Endothelial cell (in vitro differentiated cells): Measurements from ENCODE around the gene CCDC190. TPM values are rescaled to one million over a fixed set of nuclear protein-coding genes. Genes with fewer than 3 reads are reported as not detected.

ENCODE experiments used
- DNase-seq: peaks from one replicate; pipeline ENCODE4 v3.0.0; 2021; ENCODE audit warnings: low spot score
- H3K27ac Mint-ChIP-seq: one replicate; pipeline ENCODE4 v1.8.0; 2021; ENCODE audit warnings: mixed read lengths, inconsistent platforms; ENCODE audit not compliant: unreplicated experiment
- H3K27me3 Mint-ChIP-seq: one replicate; pipeline ENCODE4 v1.8.0; 2021; ENCODE audit warnings: mild to moderate bottlenecking, moderate library complexity, mixed read lengths, inconsistent platforms; ENCODE audit not compliant: unreplicated experiment
- H3K36me3 Mint-ChIP-seq: one replicate; pipeline ENCODE4 v1.8.0; 2021; ENCODE audit warnings: mild to moderate bottlenecking, low read depth, mixed read lengths, inconsistent platforms; ENCODE audit not compliant: unreplicated experiment
- H3K4me1 Mint-ChIP-seq: one replicate; pipeline ENCODE4 v1.8.0; 2021; ENCODE audit warnings: mild to moderate bottlenecking, mixed read lengths, inconsistent platforms; ENCODE audit not compliant: unreplicated experiment
- H3K4me3 Mint-ChIP-seq: one replicate; pipeline ENCODE4 v1.8.0; 2021; ENCODE audit warnings: mild to moderate bottlenecking, mixed read lengths, inconsistent platforms; ENCODE audit not compliant: unreplicated experiment
- H3K9me3 Mint-ChIP-seq: one replicate; pipeline ENCODE4 v1.8.0; 2021; ENCODE audit warnings: mixed read lengths, inconsistent platforms; ENCODE audit not compliant: unreplicated experiment
- total RNA-seq: library from RNA; stranded (reverse); fragmentation: NEBNext Ultra II Directional; extraction: Animal tissue kit (Norgen Biotek cat#: 25700); gene quantifications from one replicate; pipeline ENCODE4 v1.2.1, GENCODE V29; 2021; ENCODE audit not compliant: unreplicated experiment
- TF ChIP-seq, protein P1 (sequence below): fragments of 200-600 bp; sonication (generic); IDR thresholded peaks from one replicate; pipeline ENCODE4 v1.5.0; 2021; ENCODE audit warnings: antibody characterized with exemption; ENCODE audit not compliant: unreplicated experiment

The CCDC190 gene
- total RNA-seq, 1 donor from 2014 or later, result not detected

DNA sequence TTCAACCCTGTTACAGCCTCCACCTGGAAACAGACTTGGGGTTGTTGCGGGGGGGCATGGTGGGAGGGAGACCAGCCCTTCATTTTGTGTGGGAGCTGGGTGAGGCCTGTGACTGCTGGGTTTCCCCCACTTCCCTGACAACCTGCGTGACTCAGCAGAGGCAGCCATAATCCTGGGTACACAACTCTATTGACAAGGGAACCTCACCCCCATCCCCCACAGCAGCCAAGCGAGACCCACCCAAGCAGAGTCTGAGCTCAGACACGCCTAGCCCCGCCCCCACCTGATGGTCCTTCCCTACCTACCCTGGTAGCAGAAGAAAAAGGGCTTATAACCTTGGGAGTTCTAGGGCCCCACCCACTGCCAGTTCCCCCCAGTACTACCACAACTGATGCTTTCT lies 8.0 kb upstream of the CCDC190 start:
- H3K9me3 Mint-ChIP-seq, result no peaks in the 10 kb centered on the region
- no peaks in the 10 kb centered on the region for H3K4me1 Mint-ChIP-seq
- TF ChIP-seq, protein P1, sequence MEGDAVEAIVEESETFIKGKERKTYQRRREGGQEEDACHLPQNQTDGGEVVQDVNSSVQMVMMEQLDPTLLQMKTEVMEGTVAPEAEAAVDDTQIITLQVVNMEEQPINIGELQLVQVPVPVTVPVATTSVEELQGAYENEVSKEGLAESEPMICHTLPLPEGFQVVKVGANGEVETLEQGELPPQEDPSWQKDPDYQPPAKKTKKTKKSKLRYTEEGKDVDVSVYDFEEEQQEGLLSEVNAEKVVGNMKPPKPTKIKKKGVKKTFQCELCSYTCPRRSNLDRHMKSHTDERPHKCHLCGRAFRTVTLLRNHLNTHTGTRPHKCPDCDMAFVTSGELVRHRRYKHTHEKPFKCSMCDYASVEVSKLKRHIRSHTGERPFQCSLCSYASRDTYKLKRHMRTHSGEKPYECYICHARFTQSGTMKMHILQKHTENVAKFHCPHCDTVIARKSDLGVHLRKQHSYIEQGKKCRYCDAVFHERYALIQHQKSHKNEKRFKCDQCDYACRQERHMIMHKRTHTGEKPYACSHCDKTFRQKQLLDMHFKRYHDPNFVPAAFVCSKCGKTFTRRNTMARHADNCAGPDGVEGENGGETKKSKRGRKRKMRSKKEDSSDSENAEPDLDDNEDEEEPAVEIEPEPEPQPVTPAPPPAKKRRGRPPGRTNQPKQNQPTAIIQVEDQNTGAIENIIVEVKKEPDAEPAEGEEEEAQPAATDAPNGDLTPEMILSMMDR, result no peak
- no peak for DNase-seq
- no peak overlapping the region for H3K4me3 Mint-ChIP-seq
- no peak overlapping the region for H3K27ac Mint-ChIP-seq
- no peaks in the 10 kb centered on the region for H3K36me3 Mint-ChIP-seq
- H3K27me3 Mint-ChIP-seq, result no peaks in the 10 kb centered on the region

DNA sequence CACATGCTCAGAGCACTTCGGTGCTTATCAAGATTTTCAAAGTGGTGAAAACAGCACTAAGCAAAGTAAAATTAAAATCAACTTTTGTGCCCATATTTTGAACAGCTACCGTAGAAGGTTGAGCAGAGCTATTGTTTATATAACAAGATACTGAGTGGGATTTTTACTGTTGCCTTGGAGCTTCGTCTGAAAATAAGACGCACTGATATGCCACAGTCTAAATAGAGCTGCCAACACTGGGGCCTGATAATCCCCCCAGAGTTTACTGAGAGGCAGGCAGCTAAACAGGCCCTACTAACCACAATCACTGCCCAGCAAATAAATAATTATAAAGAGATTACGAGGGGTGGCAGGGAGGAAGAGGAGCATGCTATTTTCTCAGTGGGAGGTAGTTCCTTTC lies 650 bp upstream of the CCDC190 start:
- Mint-ChIP-seq H3K27ac (no peak overlapping the region), H3K36me3 (no peaks in the 10 kb centered on the region), H3K9me3 (no peaks in the 10 kb centered on the region), H3K27me3 (peaks cover 1% of the 10 kb centered on the region), H3K4me3 (no peak overlapping the region), H3K4me1 (peaks cover 3% of the 10 kb centered on the region)
- no peak for DNase-seq
- TF ChIP-seq, protein P1, result no peak

DNA sequence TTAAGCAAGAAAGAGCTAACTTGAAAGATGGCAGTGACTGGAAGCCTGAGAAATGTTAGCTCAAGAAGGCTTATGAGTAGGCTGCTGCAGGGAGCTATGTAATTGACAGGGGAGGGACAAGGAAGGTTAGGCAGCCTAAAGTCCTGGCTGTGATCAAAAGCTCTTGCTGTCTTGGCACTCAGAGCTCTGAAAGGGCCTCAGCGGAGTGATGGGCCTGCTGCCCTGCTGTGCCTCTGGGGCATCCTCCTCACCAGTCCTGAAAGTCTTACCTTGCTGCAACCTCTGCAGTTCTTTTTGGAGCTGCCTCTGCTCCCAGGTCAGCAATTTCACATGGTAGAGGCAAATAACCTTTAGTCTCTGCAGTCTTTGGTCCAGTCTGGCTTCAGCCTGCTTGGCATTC lies 1.8 kb downstream of the CCDC190 start:
- no peak overlapping the region for H3K27ac Mint-ChIP-seq
- TF ChIP-seq, protein P1, result no peak
- no peak overlapping the region for H3K4me3 Mint-ChIP-seq
- no peaks in the 10 kb centered on the region for H3K36me3 Mint-ChIP-seq
- peaks cover 3% of the 10 kb centered on the region for H3K4me1 Mint-ChIP-seq
- H3K27me3 Mint-ChIP-seq, result peaks cover 4% of the 10 kb centered on the region
- no peaks in the 10 kb centered on the region for H3K9me3 Mint-ChIP-seq
- no peak for DNase-seq

DNA sequence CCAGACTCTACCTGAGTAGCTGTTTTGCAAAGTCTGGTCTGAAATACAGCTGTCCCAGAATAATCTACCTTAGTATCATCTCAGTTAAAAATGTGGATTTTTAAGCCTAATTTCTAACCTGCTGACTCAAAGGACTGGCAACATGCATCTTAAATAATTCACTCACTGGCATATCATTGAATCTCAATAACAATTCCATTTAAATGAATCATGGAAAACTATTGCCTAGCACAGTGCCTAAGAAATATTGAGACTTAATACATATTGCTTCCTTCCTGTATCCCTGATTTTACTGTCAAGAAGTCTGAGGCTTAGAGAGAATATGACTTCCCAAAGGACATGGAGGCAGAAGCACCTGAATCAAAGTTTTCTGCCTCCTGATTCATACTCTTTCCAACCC lies 3.1 kb downstream of the CCDC190 start:
- H3K27me3 Mint-ChIP-seq, result peaks cover 4% of the 10 kb centered on the region
- no peak for DNase-seq
- no peak overlapping the region for H3K27ac Mint-ChIP-seq
- no peaks in the 10 kb centered on the region for H3K9me3 Mint-ChIP-seq
- H3K36me3 Mint-ChIP-seq, result no peaks in the 10 kb centered on the region
- H3K4me3 Mint-ChIP-seq, result no peak overlapping the region
- peaks cover 3% of the 10 kb centered on the region for H3K4me1 Mint-ChIP-seq
- TF ChIP-seq, protein P1, result no peak

DNA sequence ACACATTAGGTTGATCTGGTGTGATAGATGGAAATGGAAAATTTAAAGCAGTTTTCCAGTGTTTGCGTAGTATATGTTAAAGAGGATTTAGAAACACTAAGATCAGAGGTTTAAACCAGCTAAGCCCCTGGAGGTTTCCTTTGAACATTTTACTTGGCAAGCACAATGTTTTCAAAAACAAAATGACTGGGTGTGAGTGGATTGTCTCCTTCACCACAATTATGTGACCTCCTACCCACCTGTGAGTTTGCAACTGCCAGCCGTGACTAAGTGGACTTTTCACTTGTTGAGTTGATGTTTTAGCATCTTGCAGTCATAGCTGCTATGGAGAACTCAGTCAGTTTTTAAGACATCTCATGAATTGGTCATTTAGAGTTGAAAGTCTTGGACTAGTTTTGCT lies 4.7 kb downstream of the CCDC190 start:
- no peak overlapping the region for H3K27ac Mint-ChIP-seq
- no peak for DNase-seq
- TF ChIP-seq, protein P1, result no peak
- peaks cover 4% of the 10 kb centered on the region for H3K27me3 Mint-ChIP-seq
- no peak overlapping the region for H3K4me3 Mint-ChIP-seq
- no peaks in the 10 kb centered on the region for H3K36me3 Mint-ChIP-seq
- H3K4me1 Mint-ChIP-seq, result no peaks in the 10 kb centered on the region
- H3K9me3 Mint-ChIP-seq, result no peaks in the 10 kb centered on the region
